Stimulated activated naive B cell treated with anti-CD40 and anti-IgM and Interleukin-4, amounts not matched to agents 10 μg/mL and 1 μg/mL and 100 μg/mL, for 72 hours (primary cell): Measurements from ENCODE around the gene CCDC197.

Source experiments
- ATAC-seq, 2 donors: fragments of 150-1000 bp; cut with Tn5 transposase; replicated peaks; 2 replicates each; pipeline ENCODE4 v1.10.0; 2021; ENCODE audit warnings: moderate library complexity in 1 of 2
- DNase-seq: peaks from one replicate; pipeline ENCODE4 v3.0.0; 2021
- H3K27ac Mint-ChIP-seq: one replicate; pipeline ENCODE4 v1.8.0; 2022; ENCODE audit warnings: mild to moderate bottlenecking, mixed read lengths
- H3K27me3 Mint-ChIP-seq, 2 donors: one replicate each; pipeline ENCODE4 v1.8.0; 2022; ENCODE audit warnings: mixed read lengths in 2 of 2
- H3K36me3 Mint-ChIP-seq, 2 donors: one replicate each; pipeline ENCODE4 v1.8.0; 2022; ENCODE audit warnings: mixed read lengths in 2 of 2, mild to moderate bottlenecking in 1 of 2
- H3K4me1 Mint-ChIP-seq, 2 donors: one replicate each; pipeline ENCODE4 v1.8.0; 2022; ENCODE audit warnings: mixed read lengths in 2 of 2, mild to moderate bottlenecking in 1 of 2
- H3K4me3 Mint-ChIP-seq, 2 donors: one replicate each; pipeline ENCODE4 v1.8.0; 2022; ENCODE audit warnings: mild to moderate bottlenecking in 2 of 2, mixed read lengths in 2 of 2, moderate library complexity in 1 of 2
- H3K9me3 Mint-ChIP-seq, 2 donors: one replicate each; pipeline ENCODE4 v1.8.0; 2022; ENCODE audit warnings: mixed read lengths in 2 of 2, mild to moderate bottlenecking in 1 of 2

CCDC197 gene

GRCh38 chr14:94008234-94008633 is 11.1 kb downstream of the CCDC197 start:
- Mint-ChIP-seq H3K4me1 (peaks cover 5 to 8% of the 10 kb centered on the region in 2 donors), H3K27ac (no peak overlapping the region), H3K9me3 (no peaks in the 10 kb centered on the region), H3K36me3 (no peaks in the 10 kb centered on the region), H3K27me3 (peaks cover 59 to 80% of the 10 kb centered on the region in 2 donors), H3K4me3 (no peak overlapping the region)
- DNase-seq = no peak
- no peak for ATAC-seq

DNA sequence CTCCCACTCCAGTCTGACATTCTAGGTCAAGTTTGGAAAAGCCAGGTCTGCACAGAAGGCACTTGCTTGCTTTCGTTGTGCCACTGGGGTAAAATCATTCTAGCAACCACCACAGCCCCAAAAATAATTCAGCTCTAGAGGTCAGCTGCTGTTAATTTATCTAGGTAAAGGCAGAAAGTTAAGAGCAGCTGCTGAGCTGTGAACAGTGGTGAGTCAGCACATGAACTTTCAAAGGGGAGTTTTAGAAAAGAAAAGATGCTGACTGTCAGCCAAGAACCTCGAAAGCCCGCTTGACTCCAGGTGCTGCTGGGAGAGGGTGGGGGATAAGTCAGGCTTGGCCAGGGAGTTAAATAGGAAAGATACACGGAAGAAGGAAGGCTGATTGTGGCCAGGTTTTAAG is 12.7 kb downstream of the CCDC197 start:
- H3K4me1 Mint-ChIP-seq = peaks cover 5 to 8% of the 10 kb centered on the region in 2 donors
- no peak overlapping the region for H3K27ac Mint-ChIP-seq
- peaks cover 46 to 71% of the 10 kb centered on the region in 2 donors for H3K27me3 Mint-ChIP-seq
- peak overlapping the region in 1 of 2 donors; percentile 10 for H3K4me3 Mint-ChIP-seq
- ATAC-seq (peak; percentile 56 to 80), DNase-seq (no peak)
- H3K9me3 Mint-ChIP-seq = no peaks in the 10 kb centered on the region
- no peaks in the 10 kb centered on the region for H3K36me3 Mint-ChIP-seq

GRCh38 chr14:94010625-94011024 is 13.5 kb downstream of the CCDC197 start:
- Mint-ChIP-seq H3K36me3 (no peaks in the 10 kb centered on the region), H3K9me3 (no peaks in the 10 kb centered on the region), H3K27ac (no peak overlapping the region), H3K4me1 (peaks cover 5 to 6% of the 10 kb centered on the region in 2 donors), H3K4me3 (no peak overlapping the region), H3K27me3 (peaks cover 38 to 62% of the 10 kb centered on the region in 2 donors)
- ATAC-seq = no peak
- no peak for DNase-seq

DNA sequence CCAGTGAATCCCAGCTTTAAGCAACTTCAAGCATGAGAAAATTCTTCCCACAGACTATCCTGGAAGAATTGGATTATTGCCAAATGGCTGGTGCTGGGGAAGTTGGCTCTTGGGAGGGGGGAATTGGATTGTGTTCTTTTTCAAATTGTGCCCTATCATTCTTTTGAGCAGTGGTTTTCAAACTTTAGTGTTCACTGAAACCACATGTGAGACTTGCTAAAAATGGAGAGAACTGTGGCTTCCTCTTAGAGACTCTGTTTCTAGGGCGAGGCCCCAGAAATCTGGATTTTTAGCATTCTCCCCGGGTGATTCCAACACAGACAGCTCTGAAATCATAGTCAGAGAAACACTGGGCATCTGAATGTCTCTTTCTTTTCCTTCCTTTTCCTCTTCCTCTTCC is 14.7 kb downstream of the CCDC197 start:
- DNase-seq (no peak), ATAC-seq (no peak)
- H3K4me3 Mint-ChIP-seq = no peak overlapping the region
- no peaks in the 10 kb centered on the region for H3K36me3 Mint-ChIP-seq
- no peak overlapping the region for H3K27ac Mint-ChIP-seq
- peaks cover 5 to 6% of the 10 kb centered on the region in 2 donors for H3K4me1 Mint-ChIP-seq
- peaks cover 39 to 64% of the 10 kb centered on the region in 2 donors for H3K27me3 Mint-ChIP-seq
- H3K9me3 Mint-ChIP-seq = no peaks in the 10 kb centered on the region

- DNase-seq (no peak), ATAC-seq (no peak)
- Mint-ChIP-seq H3K27me3 (peaks cover 36 to 56% of the 10 kb centered on the region in 2 donors), H3K36me3 (no peaks in the 10 kb centered on the region), H3K4me1 (peaks cover 5 to 6% of the 10 kb centered on the region in 2 donors), H3K4me3 (no peak overlapping the region), H3K9me3 (no peaks in the 10 kb centered on the region), H3K27ac (no peak overlapping the region)
These were observed 17.3 kb downstream of the CCDC197 start for GRCh38 chr14:94014382-94014781.

- ATAC-seq = peak in 1 of 2 donors; percentile 20
- H3K4me1 Mint-ChIP-seq = peaks cover 3 to 5% of the 10 kb centered on the region in 2 donors
These were observed 18.1 kb downstream of the CCDC197 start for GRCh38 chr14:94015223-94015622.

DNA sequence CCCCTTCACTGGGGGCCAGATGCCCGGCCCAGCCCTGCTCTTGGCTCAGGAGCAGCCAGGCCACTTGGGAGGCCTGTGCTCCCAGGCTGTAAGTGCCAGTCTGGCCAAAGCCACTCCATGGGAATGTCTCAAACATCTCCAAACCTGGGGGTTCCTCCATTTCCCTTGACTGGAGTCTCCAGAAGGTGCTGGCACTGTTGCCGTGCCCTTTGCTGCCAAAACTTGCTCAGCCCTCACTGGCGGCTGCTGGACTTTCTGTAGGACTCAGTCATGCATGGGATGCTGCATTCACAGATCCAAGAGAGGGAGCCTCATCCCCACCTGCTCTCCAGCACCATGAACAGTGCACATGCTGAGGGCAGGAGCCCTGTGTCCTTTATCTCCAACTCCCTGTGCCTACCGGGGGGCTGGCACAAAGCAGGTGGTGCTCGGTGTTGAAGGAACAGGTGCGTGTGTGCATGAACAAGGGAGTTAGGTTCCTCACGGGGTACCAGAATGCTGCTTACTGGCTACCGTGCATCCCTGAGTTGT is 19.4 kb downstream of the CCDC197 start:
- H3K9me3 Mint-ChIP-seq = no peaks in the 10 kb centered on the region
- no peaks in the 10 kb centered on the region for H3K36me3 Mint-ChIP-seq
- DNase-seq = no peak
- peaks cover 3 to 5% of the 10 kb centered on the region in 2 donors for H3K4me1 Mint-ChIP-seq
- no peak for ATAC-seq
- peaks cover 30 to 50% of the 10 kb centered on the region in 2 donors for H3K27me3 Mint-ChIP-seq
- no peak overlapping the region for H3K27ac Mint-ChIP-seq
- no peak overlapping the region for H3K4me3 Mint-ChIP-seq

More at GRCh38 chr14:94015223-94015622, 18.1 kb downstream of the CCDC197 start:
- no peak for DNase-seq
- no peaks in the 10 kb centered on the region for H3K36me3 Mint-ChIP-seq
- H3K4me3 Mint-ChIP-seq = no peak overlapping the region
- no peak overlapping the region for H3K27ac Mint-ChIP-seq
- H3K27me3 Mint-ChIP-seq = peaks cover 34 to 53% of the 10 kb centered on the region in 2 donors
- no peaks in the 10 kb centered on the region for H3K9me3 Mint-ChIP-seq

DNA sequence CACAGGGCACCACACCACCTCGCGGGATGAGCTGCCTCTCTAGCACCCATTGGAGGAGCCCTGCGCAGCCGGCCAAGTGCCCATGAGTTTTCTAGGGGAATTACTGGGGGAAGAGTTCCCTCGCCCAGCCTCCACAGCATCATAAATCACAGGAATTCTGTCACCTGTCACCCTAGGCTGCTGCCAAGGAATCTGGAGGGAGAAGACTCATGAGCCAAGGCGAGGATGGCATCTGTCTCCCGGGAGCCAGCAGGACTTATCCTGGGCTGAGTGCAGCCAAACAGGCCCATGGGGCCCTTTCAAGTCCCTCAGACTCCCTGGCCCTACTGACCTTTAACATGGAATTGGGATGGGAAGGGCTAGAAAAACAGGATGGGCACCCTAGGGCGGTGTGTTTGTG is 21.2 kb downstream of the CCDC197 start:
- Mint-ChIP-seq H3K4me3 (no peak overlapping the region), H3K36me3 (no peaks in the 10 kb centered on the region), H3K9me3 (no peaks in the 10 kb centered on the region), H3K27me3 (peaks cover 36 to 54% of the 10 kb centered on the region in 2 donors), H3K4me1 (no peaks in the 10 kb centered on the region), H3K27ac (no peak overlapping the region)
- no peak for ATAC-seq
- no peak for DNase-seq

- Mint-ChIP-seq H3K4me1 (no peaks in the 10 kb centered on the region), H3K4me3 (no peak overlapping the region), H3K27ac (no peak overlapping the region), H3K36me3 (no peaks in the 10 kb centered on the region), H3K9me3 (no peaks in the 10 kb centered on the region), H3K27me3 (peaks cover 43 to 60% of the 10 kb centered on the region in 2 donors)
- ATAC-seq (no peak), DNase-seq (no peak)
These were observed 22.2 kb downstream of the CCDC197 start for GRCh38 chr14:94019329-94019728.

- Mint-ChIP-seq H3K4me3 (no peak overlapping the region), H3K9me3 (no peaks in the 10 kb centered on the region), H3K4me1 (no peaks in the 10 kb centered on the region), H3K27me3 (peaks cover 51 to 69% of the 10 kb centered on the region in 2 donors), H3K36me3 (no peaks in the 10 kb centered on the region), H3K27ac (peak overlapping the region; percentile 43)
- ATAC-seq (no peak), DNase-seq (no peak)
These were observed 23.2 kb downstream of the CCDC197 start for GRCh38 chr14:94020267-94020666.

DNA sequence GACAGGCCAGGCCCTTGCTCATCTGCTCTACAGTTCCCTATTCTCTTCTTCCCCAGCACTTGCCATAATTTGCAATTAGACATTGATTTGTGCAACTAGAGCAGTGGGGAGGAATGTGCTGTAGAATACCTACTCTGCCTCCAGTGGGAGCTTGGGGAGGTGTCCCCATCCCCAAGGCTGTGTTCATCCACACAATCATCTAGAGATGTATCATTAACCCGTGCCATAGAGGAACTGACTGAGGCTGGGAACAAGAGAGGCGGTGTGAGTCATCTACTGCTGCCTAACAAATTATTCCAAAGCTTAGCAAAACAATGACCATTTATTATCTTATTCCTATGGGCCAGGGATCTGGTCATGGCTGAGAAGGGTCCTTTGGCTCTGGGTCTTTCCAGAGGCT is 23.9 kb downstream of the CCDC197 start:
- Mint-ChIP-seq H3K27me3 (peaks cover 51 to 67% of the 10 kb centered on the region in 2 donors), H3K9me3 (no peaks in the 10 kb centered on the region), H3K4me3 (no peak overlapping the region), H3K4me1 (peaks cover 0 to 2% of the 10 kb centered on the region in 2 donors), H3K36me3 (no peaks in the 10 kb centered on the region), H3K27ac (no peak overlapping the region)
- DNase-seq (no peak), ATAC-seq (peak in 1 of 2 donors; percentile 17)

DNA sequence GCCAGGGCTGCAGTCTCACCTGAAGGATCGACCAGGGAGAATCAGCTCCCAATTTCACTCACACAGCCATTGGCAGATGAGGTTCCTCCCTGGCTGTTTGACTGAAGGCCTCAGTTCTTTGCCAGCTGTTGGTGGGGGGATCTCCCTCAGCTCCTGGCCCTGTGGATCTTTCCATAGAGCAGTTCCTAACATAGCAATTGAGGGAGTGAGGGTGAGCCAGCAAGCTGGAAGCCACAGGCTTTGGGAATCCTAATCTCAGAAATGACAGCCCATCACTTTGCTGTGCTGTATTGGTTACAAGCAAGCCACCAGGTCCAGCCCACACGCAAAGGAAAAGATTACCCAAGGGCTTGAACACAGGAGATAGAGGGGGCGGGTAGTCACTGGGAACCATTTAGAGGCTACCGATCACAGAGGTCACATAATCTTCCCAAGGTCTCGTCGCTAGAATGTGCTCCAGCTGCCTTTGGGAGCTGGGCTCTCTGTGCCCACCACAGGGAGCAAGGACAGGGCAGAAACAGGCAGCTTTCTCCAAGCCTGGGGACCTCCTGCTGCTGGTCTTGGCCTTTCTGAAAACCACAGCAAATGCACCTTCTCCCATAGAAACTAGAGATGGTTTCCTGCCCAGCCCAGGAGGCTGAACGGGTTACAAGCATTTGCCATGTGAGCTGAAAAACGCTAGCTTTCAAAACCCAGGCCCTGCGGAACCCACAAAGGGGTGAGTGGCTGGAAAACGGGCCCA is 24.5 kb downstream of the CCDC197 start:
- peaks cover 0 to 3% of the 10 kb centered on the region in 2 donors for H3K4me1 Mint-ChIP-seq

GRCh38 chr14:94022532-94023411 is 25.7 kb downstream of the CCDC197 start:
- H3K27me3 Mint-ChIP-seq = peaks cover 45 to 58% of the 10 kb centered on the region in 2 donors
- ATAC-seq = no peak
- peak overlapping the region; percentile 3 for H3K27ac Mint-ChIP-seq
- no peak overlapping the region for H3K4me3 Mint-ChIP-seq
- no peaks in the 10 kb centered on the region for H3K9me3 Mint-ChIP-seq
- no peaks in the 10 kb centered on the region for H3K36me3 Mint-ChIP-seq
- no peak for DNase-seq
- H3K4me1 Mint-ChIP-seq = peaks cover 0 to 3% of the 10 kb centered on the region in 2 donors

More for the DNA sequence above, 24.5 kb downstream of the CCDC197 start:
- no peaks in the 10 kb centered on the region for H3K9me3 Mint-ChIP-seq
- H3K36me3 Mint-ChIP-seq = no peaks in the 10 kb centered on the region
- ATAC-seq (no peak), DNase-seq (no peak)
- H3K27ac Mint-ChIP-seq = no peak overlapping the region
- H3K27me3 Mint-ChIP-seq = peaks cover 50 to 62% of the 10 kb centered on the region in 2 donors
- H3K4me3 Mint-ChIP-seq = no peak overlapping the region

DNA sequence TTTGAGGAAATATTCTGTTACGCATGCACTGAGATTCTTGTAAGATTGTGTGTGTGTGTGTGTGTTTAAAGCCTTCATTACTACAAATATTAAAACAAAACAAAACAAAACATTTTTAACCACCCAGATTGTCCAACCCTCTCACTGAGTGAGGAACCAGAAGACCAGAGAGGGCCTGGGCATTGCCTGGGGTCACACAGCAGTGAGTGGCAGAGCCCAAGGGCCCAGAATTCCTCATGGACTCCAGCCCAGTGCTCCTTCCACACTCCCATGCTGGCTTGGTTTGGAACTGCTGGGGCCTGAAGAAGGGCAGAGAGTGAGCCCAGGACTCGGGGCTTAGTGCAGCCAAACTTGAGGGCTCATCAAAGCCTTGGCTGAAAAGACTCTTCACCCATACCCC is 27.4 kb downstream of the CCDC197 start:
- no peak overlapping the region for H3K27ac Mint-ChIP-seq
- no peak overlapping the region for H3K4me3 Mint-ChIP-seq

More for the DNA sequence above, 27.4 kb downstream of the CCDC197 start:
- Mint-ChIP-seq H3K4me1 (peaks cover 0 to 11% of the 10 kb centered on the region in 2 donors), H3K27me3 (peaks cover 40 to 49% of the 10 kb centered on the region in 2 donors), H3K9me3 (no peaks in the 10 kb centered on the region), H3K36me3 (no peaks in the 10 kb centered on the region)
- DNase-seq (no peak), ATAC-seq (no peak)
